H9 (cell line): ENCODE measurements around the gene TST. TPM values are rescaled to one million over a fixed set of nuclear protein-coding genes. Genes with fewer than 3 reads are reported as not detected.
A peak's percentile ranks its signal among the peaks of the same experiment; 100 is the strongest.

Experiments
- DNase-seq: peaks from one replicate; pipeline ENCODE4 v3.0.0-alpha.2; 2017
- H2AFZ ChIP-seq: one replicate; pipeline ENCODE4 v1.6.1; 2013; ENCODE audit warnings: mild to moderate bottlenecking, low read length, control low read depth, moderate library complexity
- H2AK5ac ChIP-seq: 2 replicates; pipeline ENCODE4 v1.6.1; 2013; ENCODE audit warnings: low read length, control low read depth, mixed read lengths; ENCODE audit not compliant: insufficient read length
- H2BK120ac ChIP-seq: one replicate; pipeline ENCODE4 v1.6.1; 2013; ENCODE audit warnings: low read depth, mild to moderate bottlenecking, low read length, control low read depth, inconsistent platforms; ENCODE audit not compliant: poor library complexity, severe bottlenecking
- H2BK12ac ChIP-seq: 2 replicates; pipeline ENCODE4 v1.6.1; 2013; ENCODE audit warnings: low read length, control low read depth, mixed read lengths, low read depth; ENCODE audit not compliant: insufficient read length
- H2BK15ac ChIP-seq: 2 replicates; pipeline ENCODE4 v1.6.1; 2013; ENCODE audit warnings: low read depth, low read length, control low read depth
- H2BK20ac ChIP-seq: one replicate; pipeline ENCODE4 v1.6.1; 2013; ENCODE audit warnings: low read depth, mild to moderate bottlenecking, low read length, control low read depth, inconsistent platforms; ENCODE audit not compliant: poor library complexity, severe bottlenecking
- H2BK5ac ChIP-seq: 2 replicates; pipeline ENCODE4 v1.6.1; 2013; ENCODE audit warnings: low read length, control low read depth, mixed read lengths; ENCODE audit not compliant: insufficient read length
- H3K14ac ChIP-seq: 2 replicates; pipeline ENCODE4 v1.6.1; 2013; ENCODE audit warnings: low read length, control low read depth; ENCODE audit not compliant: insufficient read depth
- H3K18ac ChIP-seq: 2 replicates; pipeline ENCODE4 v1.6.1; 2013; ENCODE audit warnings: low read depth, mild to moderate bottlenecking, mixed read lengths, low read length, control low read depth; ENCODE audit not compliant: insufficient read length
- H3K23ac ChIP-seq: 2 replicates; pipeline ENCODE4 v1.6.1; 2013; ENCODE audit warnings: low read length, control low read depth, mixed read lengths, low read depth; ENCODE audit not compliant: insufficient read length
- H3K23me2 ChIP-seq: 2 replicates; pipeline ENCODE4 v1.6.1; 2013; ENCODE audit warnings: low read depth, mild to moderate bottlenecking, mixed read lengths, low read length, control low read depth; ENCODE audit not compliant: insufficient read length, poor library complexity, severe bottlenecking
- H3K27ac ChIP-seq: 2 replicates; pipeline ENCODE4 v1.5.1; 2013; ENCODE audit warnings: low read length, control low read depth, mixed read lengths, low read depth; ENCODE audit not compliant: insufficient read length
- H3K27me3 ChIP-seq: 2 replicates; pipeline ENCODE4 v1.6.1; 2013; ENCODE audit warnings: low read length, control low read depth, inconsistent platforms; ENCODE audit not compliant: insufficient read depth
- H3K4ac ChIP-seq: 2 replicates; pipeline ENCODE4 v1.6.1; 2013; ENCODE audit warnings: low read depth, mild to moderate bottlenecking, control low read depth, inconsistent platforms, low read length, moderate library complexity
- H3K4me1 ChIP-seq: 2 replicates; pipeline ENCODE4 v1.6.1; 2013; ENCODE audit warnings: low read length, control low read depth, inconsistent platforms; ENCODE audit not compliant: insufficient read depth
- H3K4me2 ChIP-seq: 2 replicates; pipeline ENCODE4 v1.6.1; 2013; ENCODE audit warnings: low read length, control low read depth, mixed read lengths; ENCODE audit not compliant: insufficient read length, insufficient read depth
- H3K56ac ChIP-seq: 2 replicates; pipeline ENCODE4 v1.6.1; 2013; ENCODE audit warnings: low read depth, mild to moderate bottlenecking, mixed read lengths, low read length, control low read depth; ENCODE audit not compliant: insufficient read length
- H3K79me1 ChIP-seq: 2 replicates; pipeline ENCODE4 v1.6.1; 2013; ENCODE audit warnings: low read depth, mild to moderate bottlenecking, moderate library complexity, low read length, control low read depth, inconsistent platforms; ENCODE audit not compliant: insufficient read depth, poor library complexity, severe bottlenecking
- H3K79me2 ChIP-seq: 2 replicates; pipeline ENCODE4 v1.6.1; 2013; ENCODE audit warnings: low read length, control low read depth, inconsistent platforms; ENCODE audit not compliant: insufficient read depth
- H3K9ac ChIP-seq: 2 replicates; pipeline ENCODE4 v1.6.1; 2013; ENCODE audit warnings: low read length, control low read depth, mixed read lengths; ENCODE audit not compliant: insufficient read length; ENCODE audit errors: extremely low read depth
- H3K9me3 ChIP-seq: one replicate; pipeline ENCODE4 v1.6.1; 2013; ENCODE audit warnings: low read depth, low read length, inconsistent platforms; ENCODE audit not compliant: control insufficient read depth
- H3T11ph ChIP-seq: one replicate; pipeline ENCODE4 v1.6.1; 2013; ENCODE audit warnings: mild to moderate bottlenecking, low read length, control low read depth, inconsistent platforms
- H4K20me1 ChIP-seq: one replicate; pipeline ENCODE4 v1.6.1; 2013; ENCODE audit not compliant: control insufficient read depth, insufficient read length, insufficient read depth
- H4K5ac ChIP-seq: 2 replicates; pipeline ENCODE4 v1.6.1; 2013; ENCODE audit warnings: low read depth, mild to moderate bottlenecking, mixed read lengths, low read length, control low read depth; ENCODE audit not compliant: insufficient read length
- H4K8ac ChIP-seq: replicated peaks from 2 replicates; pipeline ENCODE4 v1.6.1; 2013; ENCODE audit warnings: low read length, control low read depth, mixed read lengths, low read depth; ENCODE audit not compliant: insufficient read length
- H4K91ac ChIP-seq: 2 replicates; pipeline ENCODE4 v1.6.1; 2013; ENCODE audit warnings: low read depth, mild to moderate bottlenecking, moderate library complexity, mixed read lengths, low read length, control low read depth; ENCODE audit not compliant: insufficient read length
- H3K27ac Mint-ChIP-seq, 3 experiments: 2 replicates in 2 of 3; 3 replicates in 1 of 3; pipeline ENCODE4 v1.8.0; 2020 to 2021; ENCODE audit warnings: mixed read lengths in 3 of 3, mild to moderate bottlenecking in 1 of 3, moderate library complexity in 1 of 3
- H3K27me3 Mint-ChIP-seq: 2 replicates; pipeline ENCODE4 v1.8.0; 2021; ENCODE audit warnings: low read depth, mild to moderate bottlenecking, moderate library complexity, mixed read lengths
- H3K36me3 Mint-ChIP-seq, 3 experiments: 2 replicates in 2 of 3; 3 replicates in 1 of 3; pipeline ENCODE4 v1.8.0; 2020 to 2021; ENCODE audit warnings: low read depth in 3 of 3, mixed read lengths in 3 of 3; ENCODE audit not compliant: insufficient read depth in 1 of 3
- H3K4me1 Mint-ChIP-seq, 2 experiments: 2 replicates each; pipeline ENCODE4 v1.8.0; 2020; ENCODE audit warnings: mixed read lengths in 2 of 2
- H3K4me3 Mint-ChIP-seq, 2 experiments: 2 replicates in 1 of 2; 3 replicates in 1 of 2; pipeline ENCODE4 v1.8.0; 2020 to 2021; ENCODE audit warnings: mild to moderate bottlenecking in 2 of 2, mixed read lengths in 2 of 2, moderate library complexity in 1 of 2
- H3K9me3 Mint-ChIP-seq, 2 experiments: 2 replicates in 1 of 2; 3 replicates in 1 of 2; pipeline ENCODE4 v1.8.0; 2020; ENCODE audit warnings: mild to moderate bottlenecking in 2 of 2, mixed read lengths in 2 of 2, moderate library complexity in 1 of 2
- WGBS: extraction: QIAGEN DNeasy Blood & Tissue Kit; methylation state at CpG from one replicate; pipeline ENCODE4 v1.1.7; 2013; ENCODE audit warnings: missing lambda C conversion rate, low lambda C conversion rate, mixed read lengths; ENCODE audit not compliant: insufficient read length; ENCODE audit errors: extremely low coverage; 5-methylcytosine and 5-hydroxymethylcytosine counted together
- total RNA-seq: library from RNA; stranded (reverse); gene quantifications from 2 replicates; pipeline ENCODE4 v1.2.1, GENCODE V29; 2021
- TF ChIP-seq, protein P1 (sequence below): fragments of 200-600 bp; sonication (generic); conservative IDR thresholded peaks from 3 replicates; pipeline ENCODE4 v1.8.0; 2021; ENCODE audit warnings: antibody characterized with exemption, mild to moderate bottlenecking

The TST gene
- total RNA-seq, 1 experiment from 2014 or later, result 31.9 TPM

DNA sequence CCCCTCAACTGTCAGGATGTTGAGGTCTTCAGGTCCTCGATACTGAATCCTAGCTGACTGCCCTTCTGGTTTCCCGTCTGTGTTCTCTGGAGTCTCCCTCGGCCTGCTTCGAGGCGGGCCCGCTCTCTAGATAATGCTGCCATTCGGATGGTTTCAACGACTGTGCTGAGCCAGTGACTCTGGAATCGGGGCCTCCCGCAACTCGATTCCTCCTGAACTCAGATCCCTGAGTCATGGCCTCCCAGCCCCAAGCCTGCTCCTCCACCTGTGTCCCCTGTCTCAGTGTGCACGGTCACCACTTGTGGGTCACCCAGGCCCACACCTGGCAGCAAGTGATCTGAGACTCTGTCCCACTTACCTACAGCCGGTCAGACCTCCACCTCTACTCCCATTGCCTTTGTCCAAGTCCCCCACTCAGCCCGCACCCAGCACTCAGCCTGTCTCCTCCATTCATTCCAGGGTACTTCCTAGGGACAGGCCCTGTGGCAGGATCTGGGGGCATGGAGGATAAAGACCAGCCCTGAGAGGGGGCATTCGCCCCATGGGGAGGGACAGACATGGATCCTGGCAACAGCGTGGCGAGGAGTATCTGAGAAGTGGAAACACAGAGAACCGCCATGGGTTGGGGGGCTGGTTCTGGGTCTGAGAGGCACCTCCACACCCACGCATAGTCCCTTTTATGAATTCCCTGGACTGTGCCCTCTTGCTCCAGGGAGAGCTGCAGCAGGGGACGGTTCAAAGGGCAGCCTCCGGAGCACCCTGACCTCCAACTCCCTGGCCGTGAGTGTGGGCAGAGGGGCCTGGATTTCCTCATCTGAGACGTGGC, 14.6 kb upstream of the TST start:
- Histone ChIP-seq H4K5ac (no peak overlapping the region), H2BK15ac (no peak overlapping the region), H3K4me2 (no peak overlapping the region), H4K91ac (no peak overlapping the region), H2AK5ac (no peak overlapping the region), H3K4me1 (no peaks in the 10 kb centered on the region; the same call in 1 of the 2 replicates), H3K23me2 (no peaks in the 10 kb centered on the region), H3K79me1 (no peaks in the 10 kb centered on the region), H2AFZ (no peak overlapping the region), H3K9ac (no peak overlapping the region), H3K23ac (no peak overlapping the region), H2BK5ac (no peak overlapping the region), H3K27me3 (no peaks in the 10 kb centered on the region), H3T11ph (no peak overlapping the region), H3K79me2 (no peaks in the 10 kb centered on the region), H2BK20ac (no peak overlapping the region), H2BK12ac (no peak overlapping the region), H3K27ac (no peak overlapping the region), H3K4ac (no peak overlapping the region), H3K18ac (no peak overlapping the region), H4K20me1 (peaks cover 3% of the 10 kb centered on the region), H3K56ac (no peak overlapping the region), H3K9me3 (no peaks in the 10 kb centered on the region), H2BK120ac (no peak overlapping the region), H4K8ac (no peak overlapping the region), H3K14ac (no peak overlapping the region)
- peaks cover 4 to 14% (median 10%) of the 10 kb centered on the region in 3 experiments; a peak in 6 of 7 replicates for H3K36me3 Mint-ChIP-seq
- TF ChIP-seq, protein P1, sequence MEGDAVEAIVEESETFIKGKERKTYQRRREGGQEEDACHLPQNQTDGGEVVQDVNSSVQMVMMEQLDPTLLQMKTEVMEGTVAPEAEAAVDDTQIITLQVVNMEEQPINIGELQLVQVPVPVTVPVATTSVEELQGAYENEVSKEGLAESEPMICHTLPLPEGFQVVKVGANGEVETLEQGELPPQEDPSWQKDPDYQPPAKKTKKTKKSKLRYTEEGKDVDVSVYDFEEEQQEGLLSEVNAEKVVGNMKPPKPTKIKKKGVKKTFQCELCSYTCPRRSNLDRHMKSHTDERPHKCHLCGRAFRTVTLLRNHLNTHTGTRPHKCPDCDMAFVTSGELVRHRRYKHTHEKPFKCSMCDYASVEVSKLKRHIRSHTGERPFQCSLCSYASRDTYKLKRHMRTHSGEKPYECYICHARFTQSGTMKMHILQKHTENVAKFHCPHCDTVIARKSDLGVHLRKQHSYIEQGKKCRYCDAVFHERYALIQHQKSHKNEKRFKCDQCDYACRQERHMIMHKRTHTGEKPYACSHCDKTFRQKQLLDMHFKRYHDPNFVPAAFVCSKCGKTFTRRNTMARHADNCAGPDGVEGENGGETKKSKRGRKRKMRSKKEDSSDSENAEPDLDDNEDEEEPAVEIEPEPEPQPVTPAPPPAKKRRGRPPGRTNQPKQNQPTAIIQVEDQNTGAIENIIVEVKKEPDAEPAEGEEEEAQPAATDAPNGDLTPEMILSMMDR, result no peak
- no CpG with 5 or more reads among the region's 23 CpGs for WGBS
- peaks cover 28 to 30% of the 10 kb centered on the region in 2 experiments for H3K4me1 Mint-ChIP-seq
- DNase-seq, result no peak
- H3K4me3 Mint-ChIP-seq, result no peak overlapping the region
- H3K27me3 Mint-ChIP-seq, result peaks cover 25% of the 10 kb centered on the region
- H3K27ac Mint-ChIP-seq, result peak overlapping the region; percentile 17 to 85 (median 83); a peak in 3 of 7 replicates
- H3K9me3 Mint-ChIP-seq, result no peaks in the 10 kb centered on the region
